ENCODE measurements around the gene USE1.

The USE1 gene

DNA sequence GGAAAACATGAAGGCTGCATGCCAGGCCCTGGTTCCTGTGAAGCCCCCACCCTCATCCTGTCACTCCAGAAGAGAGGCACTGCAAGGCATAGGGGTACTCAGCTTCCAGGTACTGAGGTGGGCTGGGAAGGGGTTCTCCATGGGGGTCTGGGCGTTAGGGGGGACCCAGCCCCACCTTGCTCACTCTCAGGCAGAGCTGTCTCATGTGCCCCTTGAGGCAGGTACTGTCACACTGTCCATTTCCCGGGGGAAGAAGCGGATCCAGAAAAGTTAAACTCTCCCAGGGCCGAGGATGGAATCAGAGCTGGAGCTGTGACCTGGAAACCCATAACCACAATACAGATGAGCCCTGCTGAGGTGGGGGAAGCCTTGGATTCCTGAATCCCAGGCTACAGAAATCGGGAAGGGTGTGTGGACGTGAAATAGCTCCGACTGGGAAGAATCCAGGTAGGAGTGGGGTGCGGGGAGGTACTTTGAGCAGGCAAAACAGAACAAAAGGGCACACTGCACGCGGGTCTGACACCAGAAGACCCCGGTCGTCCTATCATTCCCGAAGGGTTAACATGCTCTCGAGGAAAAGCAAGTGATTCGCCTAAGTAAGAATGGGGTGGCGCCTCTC is 540 bp upstream of the USE1 start:
- FAIRE-seq: no peak
- no peak for DNase-seq (ENCODE audit: insufficient read length, low spot score)
- TF ChIP-seq, protein P1, sequence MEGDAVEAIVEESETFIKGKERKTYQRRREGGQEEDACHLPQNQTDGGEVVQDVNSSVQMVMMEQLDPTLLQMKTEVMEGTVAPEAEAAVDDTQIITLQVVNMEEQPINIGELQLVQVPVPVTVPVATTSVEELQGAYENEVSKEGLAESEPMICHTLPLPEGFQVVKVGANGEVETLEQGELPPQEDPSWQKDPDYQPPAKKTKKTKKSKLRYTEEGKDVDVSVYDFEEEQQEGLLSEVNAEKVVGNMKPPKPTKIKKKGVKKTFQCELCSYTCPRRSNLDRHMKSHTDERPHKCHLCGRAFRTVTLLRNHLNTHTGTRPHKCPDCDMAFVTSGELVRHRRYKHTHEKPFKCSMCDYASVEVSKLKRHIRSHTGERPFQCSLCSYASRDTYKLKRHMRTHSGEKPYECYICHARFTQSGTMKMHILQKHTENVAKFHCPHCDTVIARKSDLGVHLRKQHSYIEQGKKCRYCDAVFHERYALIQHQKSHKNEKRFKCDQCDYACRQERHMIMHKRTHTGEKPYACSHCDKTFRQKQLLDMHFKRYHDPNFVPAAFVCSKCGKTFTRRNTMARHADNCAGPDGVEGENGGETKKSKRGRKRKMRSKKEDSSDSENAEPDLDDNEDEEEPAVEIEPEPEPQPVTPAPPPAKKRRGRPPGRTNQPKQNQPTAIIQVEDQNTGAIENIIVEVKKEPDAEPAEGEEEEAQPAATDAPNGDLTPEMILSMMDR (IDR thresholded peaks at IDR 0.05; ENCODE audit: insufficient read depth, missing control alignments): no peak

DNA sequence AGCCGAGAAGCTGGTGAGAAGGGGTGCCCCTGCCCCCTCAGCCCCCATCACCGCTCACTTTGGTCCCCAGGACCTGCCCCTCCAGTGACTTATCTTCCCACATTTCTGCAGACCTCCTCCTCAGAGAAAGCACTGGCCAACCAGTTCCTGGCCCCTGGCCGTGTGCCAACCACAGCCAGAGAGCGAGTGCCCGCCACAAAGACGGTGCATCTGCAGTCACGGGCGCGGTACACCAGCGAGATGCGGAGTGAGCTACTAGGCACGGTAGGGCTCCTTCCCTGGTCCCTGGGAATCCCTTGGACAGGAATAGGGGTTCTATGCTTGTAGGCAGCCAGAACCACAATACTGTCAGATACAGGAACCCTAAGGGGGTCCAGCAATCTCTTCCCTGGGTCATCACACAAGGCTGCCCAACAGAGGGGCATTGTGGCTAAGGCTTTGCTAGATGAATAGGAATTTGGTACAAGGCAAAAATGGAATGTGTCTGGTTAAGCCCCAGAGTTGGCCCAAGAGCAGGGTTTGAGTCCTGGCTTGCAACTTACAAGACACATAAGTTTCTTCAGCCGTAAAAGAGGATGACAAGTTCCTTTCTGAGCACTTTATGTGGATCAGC is 1.0 kb downstream of the USE1 start:
- FAIRE-seq (no peak), DNase-seq (ENCODE audit: insufficient read length, low spot score) (no peak)
- TF ChIP-seq, protein P1 (IDR thresholded peaks at IDR 0.05; ENCODE audit: insufficient read depth, missing control alignments): no peak

DNA sequence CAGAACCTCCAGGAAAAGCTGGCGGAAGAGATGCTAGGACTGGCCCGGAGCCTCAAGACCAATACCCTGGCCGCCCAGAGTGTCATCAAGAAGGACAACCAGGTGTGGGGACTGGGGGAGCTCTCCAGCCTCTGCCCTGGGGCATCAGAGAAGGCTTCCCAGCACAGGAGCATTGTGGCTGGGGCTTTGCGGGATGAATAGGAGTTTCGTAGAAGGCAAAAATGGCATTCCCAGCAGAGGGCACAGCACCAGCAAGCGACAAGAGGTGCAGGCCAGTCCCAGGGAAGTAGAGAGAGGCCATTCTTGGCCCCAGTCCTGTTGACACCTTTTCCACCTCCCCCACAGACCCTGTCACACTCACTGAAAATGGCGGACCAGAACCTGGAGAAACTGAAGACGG is 4.1 kb downstream of the USE1 start:
- DNase-seq (ENCODE audit: insufficient read length, low spot score) (no peak), FAIRE-seq (no peak)
- TF ChIP-seq, protein P1 (IDR thresholded peaks at IDR 0.05; ENCODE audit: insufficient read depth, missing control alignments): no peak

DNA sequence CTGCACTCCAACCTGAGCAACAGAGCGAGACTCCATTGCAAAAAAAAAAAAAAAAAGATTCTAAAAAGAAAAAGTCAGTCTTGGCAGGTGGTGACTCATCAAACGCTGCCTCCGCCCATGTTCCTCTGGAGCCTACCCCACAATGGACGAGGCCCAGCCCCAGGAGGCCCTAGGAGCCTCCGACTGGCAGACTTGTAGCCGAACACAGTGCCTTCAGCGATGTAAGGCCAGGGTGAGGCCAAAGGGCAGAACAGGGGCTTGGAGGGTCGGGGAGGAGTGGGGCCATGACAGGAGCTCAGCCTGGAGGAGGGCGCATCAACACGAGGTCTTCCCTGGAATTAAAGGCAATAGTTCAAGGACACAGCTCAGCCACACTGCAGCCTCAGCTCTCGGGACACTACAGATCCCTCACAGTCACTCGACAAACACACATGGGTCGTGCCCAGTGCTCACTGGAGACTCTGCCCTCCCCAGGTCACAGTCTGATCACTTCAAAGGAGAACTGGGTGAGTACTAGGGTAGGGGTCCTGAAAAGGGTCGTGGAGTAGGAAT is 5.1 kb downstream of the USE1 start:
- DNase-seq (ENCODE audit: insufficient read length, low spot score) (no peak), FAIRE-seq (no peak)
- TF ChIP-seq, protein P1 (IDR thresholded peaks at IDR 0.05; ENCODE audit: insufficient read depth, missing control alignments): no peak

DNA sequence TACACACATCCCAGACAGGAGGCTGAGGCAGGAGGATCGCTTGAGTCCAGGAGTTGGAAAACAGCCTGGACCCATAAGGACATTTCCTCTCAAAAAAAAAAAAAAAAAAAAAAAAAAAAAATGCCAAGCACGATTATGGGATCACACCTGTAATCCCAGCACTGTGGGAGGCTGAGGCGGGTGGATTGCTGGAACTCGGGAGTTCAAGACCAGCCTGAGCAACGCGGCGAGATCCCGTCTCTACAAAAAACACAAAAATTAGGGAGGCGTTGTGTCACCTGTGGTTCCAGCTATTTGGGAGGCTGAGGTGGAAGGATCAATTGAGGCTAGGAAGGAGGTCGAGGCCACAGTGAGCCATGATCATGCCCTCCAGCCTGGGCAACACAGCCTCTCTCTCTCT is 9.9 kb downstream of the USE1 start:
- DNase-seq (ENCODE audit: insufficient read length, low spot score) (no peak), FAIRE-seq (no peak)
- TF ChIP-seq, protein P1 (IDR thresholded peaks at IDR 0.05; ENCODE audit: insufficient read depth, missing control alignments): no peak

DNA sequence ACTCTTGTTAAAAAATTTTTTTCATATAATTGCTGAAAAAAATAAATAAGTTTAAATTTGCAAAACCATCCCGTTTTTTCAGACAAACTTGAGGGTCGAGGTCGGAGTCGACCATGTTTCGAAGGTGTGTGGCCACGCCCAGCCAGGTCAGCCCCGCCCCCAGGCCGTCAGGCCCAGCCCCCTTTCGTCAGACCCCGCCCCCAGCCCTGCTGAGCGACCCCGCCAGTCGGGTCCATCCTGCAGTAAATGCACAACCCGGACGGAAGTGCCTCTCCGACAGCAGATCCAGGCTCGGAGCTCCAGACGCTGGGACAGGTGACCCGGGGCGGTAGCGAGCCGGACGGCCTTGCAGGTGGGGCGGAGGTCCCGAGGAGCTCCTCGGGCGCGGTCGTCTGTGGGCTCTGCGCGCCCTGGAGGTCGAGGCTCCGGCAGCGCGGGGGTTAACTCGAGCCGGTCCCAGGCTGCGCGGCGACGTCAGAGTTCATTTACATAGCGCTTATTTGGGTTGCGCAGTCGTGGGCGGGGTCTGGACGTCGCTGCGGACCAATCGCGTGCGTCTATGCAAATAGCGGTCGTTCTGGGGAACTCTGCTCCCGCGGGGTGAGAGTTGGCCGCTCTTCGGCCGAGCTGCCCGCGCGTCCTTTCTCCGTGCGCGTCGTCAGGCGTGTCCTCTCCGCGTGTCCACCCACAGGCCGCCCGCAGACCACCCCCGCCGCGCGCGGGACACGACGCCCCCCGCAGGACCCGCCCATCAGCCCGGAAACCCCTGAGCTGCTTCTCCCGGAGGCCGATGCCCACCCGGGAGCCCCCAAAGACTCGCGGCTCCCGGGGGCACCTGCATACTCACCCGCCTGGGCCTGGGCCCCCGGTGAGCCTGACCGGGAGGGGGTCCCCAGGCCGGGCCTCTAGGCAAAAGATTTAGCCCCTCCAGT is 11.1 kb downstream of the USE1 start, which contains the start of gene OCEL1:
TSS of gene OCEL1 (plus strand) at position 225 of the 932 bp plus-strand sequence. CDS start at position 247, 22 bp downstream.
- TF ChIP-seq, protein P1 (IDR thresholded peaks at IDR 0.05; ENCODE audit: insufficient read depth, missing control alignments): no peak
- no peak for FAIRE-seq
- DNase-seq (ENCODE audit: insufficient read length, low spot score): peak; percentile 85

Data from D721Med (cell line).